Endothelial cell of umbilical vein (primary cell): ENCODE data around the gene NKIRAS1. TPM values are rescaled to one million over a fixed set of nuclear protein-coding genes. Genes with fewer than 3 reads are reported as not detected.

Experiments
- BruUV-seq: library from RNA; stranded (reverse); fragments of 400-500 nt; replicated peaks from 2 replicates; lab custom pipeline; 2021; lab: Mats Ljungman, UMichigan
- CTCF ChIA-PET: fragments of 300-600, 350-600 bp; sonication (Branson Sonifier 250); formaldehyde crosslinking; loops from one replicate; lab custom pipeline; 2021; ENCODE audit warnings: antibody characterized with exemption, inconsistent platforms; lab: Charles Lee
- POLR2A ChIA-PET: fragments of 300-600, 350-600 bp; sonication (Branson Sonifier 250); formaldehyde crosslinking; loops from one replicate; lab custom pipeline; 2021; ENCODE audit warnings: antibody characterized with exemption, inconsistent platforms; lab: Charles Lee
- DNase-seq: peaks from one replicate; pipeline ENCODE4 v3.0.0-alpha.2; 2011; ENCODE audit warnings: low read depth, low spot score
- FAIRE-seq: peaks from 2 replicates; lab custom pipeline; 2011; peaks lifted over from hg19 to GRCh38; lab: Jason Lieb, UNC
- H2AFZ ChIP-seq: 2 replicates; pipeline ENCODE4 v1.6.0; 2012; ENCODE audit warnings: low read depth, low read length, control low read depth, inconsistent platforms
- H3K27ac ChIP-seq: 2 replicates; pipeline ENCODE4 v1.5.1; 2011; ENCODE audit warnings: low read depth, mild to moderate bottlenecking, control low read depth, low read length, moderate library complexity; ENCODE audit not compliant: insufficient read depth
- H3K27me3 ChIP-seq, 2 experiments: 2 replicates each; pipeline versions ENCODE4 v1.6.0 to v1.6.1; 2011; ENCODE audit warnings: low read length in 2 of 2, mixed read lengths in 1 of 2; ENCODE audit not compliant: control insufficient read depth in 2 of 2, insufficient read depth in 2 of 2
- H3K36me3 ChIP-seq, 2 experiments: 2 replicates in 1 of 2; 3 replicates in 1 of 2; pipeline ENCODE4 v1.5.1; 2011; ENCODE audit warnings: low read length in 2 of 2, mild to moderate bottlenecking in 1 of 2, moderate library complexity in 1 of 2; ENCODE audit not compliant: control insufficient read depth in 2 of 2, insufficient read depth in 2 of 2; ENCODE audit errors: extremely low read depth in 1 of 2
- H3K4me1 ChIP-seq: 3 replicates; pipeline ENCODE4 v1.5.1; 2011; ENCODE audit warnings: mild to moderate bottlenecking, low read length; ENCODE audit not compliant: control insufficient read depth, insufficient read depth; ENCODE audit errors: extremely low read depth
- H3K4me2 ChIP-seq: 2 replicates; pipeline ENCODE4 v1.6.1; 2011; ENCODE audit warnings: low read length, control low read depth, mixed read lengths; ENCODE audit not compliant: insufficient read depth
- H3K4me3 ChIP-seq, 3 experiments: fragments of 200-600 bp in 1 of 3; sonication (generic), shearing (Covaris generic) in 1 of 3; replicated peaks in 1 of 3; 2 replicates each; pipeline ENCODE4 v1.5.1; 2011 to 2016; ENCODE audit warnings: control low read depth in 3 of 3, low read length in 3 of 3, mild to moderate bottlenecking in 2 of 3, inconsistent platforms in 1 of 3, low read depth in 1 of 3, moderate library complexity in 1 of 3; ENCODE audit not compliant: insufficient read depth in 1 of 3
- H3K79me2 ChIP-seq: 2 replicates; pipeline ENCODE4 v1.6.0; 2012; ENCODE audit warnings: low read length, inconsistent platforms; ENCODE audit not compliant: control insufficient read depth, insufficient read depth
- H3K9ac ChIP-seq: replicated peaks from 2 replicates; pipeline ENCODE3; 2011; ENCODE audit warnings: low read length, control low read depth; ENCODE audit not compliant: insufficient read depth; ENCODE audit errors: extremely low read depth
- H3K9me1 ChIP-seq: replicated peaks from 3 replicates; pipeline ENCODE4 v1.6.0; 2011; ENCODE audit warnings: mild to moderate bottlenecking, low read length; ENCODE audit not compliant: control insufficient read depth, insufficient read depth; ENCODE audit errors: extremely low read depth
- H3K9me3 ChIP-seq: replicated peaks from 2 replicates; pipeline ENCODE4 v1.5.1; 2012; ENCODE audit warnings: low read length, inconsistent platforms; ENCODE audit not compliant: control insufficient read depth, insufficient read depth
- H4K20me1 ChIP-seq: replicated peaks from 2 replicates; pipeline ENCODE3; 2011; ENCODE audit warnings: mild to moderate bottlenecking, low read length; ENCODE audit not compliant: control insufficient read depth, insufficient read depth; ENCODE audit errors: extremely low read depth
- EZH2 ChIP-seq: IDR thresholded peaks from 2 replicates; pipeline ENCODE4 v1.6.1; 2012; ENCODE audit warnings: borderline replicate concordance, low read depth, mild to moderate bottlenecking, moderate library complexity, low read length, inconsistent platforms; ENCODE audit not compliant: severe bottlenecking
- FOS ChIP-seq: IDR thresholded peaks from 2 replicates; pipeline ENCODE4 v1.6.1; 2011; ENCODE audit warnings: mild to moderate bottlenecking, low read length, moderate library complexity, borderline replicate concordance; ENCODE audit not compliant: insufficient read depth
- GATA2 ChIP-seq: IDR thresholded peaks from 2 replicates; pipeline ENCODE4 v1.7.0; 2011; ENCODE audit warnings: low read depth, mild to moderate bottlenecking, moderate library complexity, mixed read lengths, low read length; ENCODE audit not compliant: insufficient read length, insufficient read depth
- JUN ChIP-seq: IDR thresholded peaks from 2 replicates; pipeline ENCODE4 v1.6.1; 2011; ENCODE audit warnings: borderline replicate concordance, low read depth; ENCODE audit not compliant: insufficient read length, insufficient read depth
- MYC ChIP-seq: IDR thresholded peaks from one replicate; pipeline ENCODE4 v1.6.1; 2011; ENCODE audit warnings: mild to moderate bottlenecking, low read depth, low read length
- POLR2A ChIP-seq: IDR thresholded peaks from 2 replicates; pipeline ENCODE4 v1.6.1; 2012; ENCODE audit warnings: low read depth, mild to moderate bottlenecking, control low read depth, low read length
- POLR2AphosphoS5 ChIP-seq: IDR thresholded peaks from 2 replicates; pipeline ENCODE4 v1.6.1; 2012; ENCODE audit warnings: low read depth, mild to moderate bottlenecking, control low read depth, low read length, moderate library complexity; ENCODE audit not compliant: insufficient read depth
- dilution Hi-C: fragments of 300-500 bp; cut with MboI; formaldehyde crosslinking; loops from one replicate; pipeline ENCODE4 v1.15.0; 2019; ENCODE audit warnings: low sequenced_read_pairs; ENCODE audit not compliant: extremely low pct_ligation_motif_present
- intact Hi-C: fragments of 100-400 bp; cut with micrococcal nuclease; formaldehyde crosslinking; loops from one replicate; pipeline ENCODE4 v1.10.0; 2022
- polyA plus RNA-seq, 4 experiments: library from polyadenylated mRNA; depleted of rRNA in 3 of 4; stranded (reverse) in 3 of 4; unstranded in 1 of 4; fragments of >200 nt; gene quantifications; 2 replicates each; pipeline versions ENCODE4 v1.2.1 to v1.2.3, GENCODE V29; 2011 to 2012; ENCODE audit warnings: missing spikeins in 1 of 4
- total RNA-seq: library from RNA; stranded (reverse); gene quantifications from 2 replicates; pipeline ENCODE4 v1.2.3, GENCODE V29; 2021
- TF ChIP-seq, protein P1 (sequence below): IDR thresholded peaks from 2 replicates; pipeline ENCODE4 v1.6.1; 2011; ENCODE audit not compliant: insufficient read depth, insufficient read length
- TF ChIP-seq, protein P2 (sequence below), 2 donors: IDR thresholded peaks; 1 replicate in 1 of 2; 2 replicates in 1 of 2; pipeline ENCODE4 v1.5.1; 2011; ENCODE audit warnings: low read length in 2 of 2, mild to moderate bottlenecking in 2 of 2, moderate library complexity in 2 of 2, control low read depth in 1 of 2, inconsistent platforms in 1 of 2, low read depth in 1 of 2; ENCODE audit not compliant: insufficient read depth in 1 of 2; ENCODE audit errors: extremely low read depth in 1 of 2

NKIRAS1 gene
- total and polyA plus RNA-seq, 2 donors (not counting 3 experiments of a cell fraction or from before 2014, with no cell fraction given): 2.2 to 2.9 TPM

GRCh38 chr3:23941440-23941839, 24.6 kb upstream of the NKIRAS1 start:
- CTCF ChIA-PET: interaction anchor here (2.3 kb wide), 1 partner anchor 18 kb away, joined by 5 read pairs; no protein-coding TSS in a partner anchor
- Histone ChIP-seq H3K4me3 (no peak overlapping the region), H3K9me3 (no peaks in the 10 kb centered on the region), H3K9ac (no peak overlapping the region), H3K27me3 (peaks cover 3 to 10% of the 10 kb centered on the region in 2 experiments), H3K9me1 (no peaks in the 10 kb centered on the region), H3K4me1 (peaks cover 1% of the 10 kb centered on the region), H2AFZ (no peak overlapping the region), H3K4me2 (no peak overlapping the region), H3K27ac (no peak overlapping the region), H3K36me3 (no peaks in the 10 kb centered on the region), H3K79me2 (no peaks in the 10 kb centered on the region), H4K20me1 (no peaks in the 10 kb centered on the region)
- intact Hi-C loops (no loop called here), dilution Hi-C loops (no loop called here)
- POLR2A ChIA-PET: no interaction called here
- BruUV-seq: no TSS peak
- DNase-seq: no peak
- TF ChIP-seq POLR2AphosphoS5 (no peak), FOS (no peak), POLR2A (no peak), MYC (no peak), JUN (no peak), GATA2 (no peak), EZH2 (no peak)
- TF ChIP-seq, protein P1, sequence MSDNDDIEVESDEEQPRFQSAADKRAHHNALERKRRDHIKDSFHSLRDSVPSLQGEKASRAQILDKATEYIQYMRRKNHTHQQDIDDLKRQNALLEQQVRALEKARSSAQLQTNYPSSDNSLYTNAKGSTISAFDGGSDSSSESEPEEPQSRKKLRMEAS: no peak
- TF ChIP-seq, protein P2, sequence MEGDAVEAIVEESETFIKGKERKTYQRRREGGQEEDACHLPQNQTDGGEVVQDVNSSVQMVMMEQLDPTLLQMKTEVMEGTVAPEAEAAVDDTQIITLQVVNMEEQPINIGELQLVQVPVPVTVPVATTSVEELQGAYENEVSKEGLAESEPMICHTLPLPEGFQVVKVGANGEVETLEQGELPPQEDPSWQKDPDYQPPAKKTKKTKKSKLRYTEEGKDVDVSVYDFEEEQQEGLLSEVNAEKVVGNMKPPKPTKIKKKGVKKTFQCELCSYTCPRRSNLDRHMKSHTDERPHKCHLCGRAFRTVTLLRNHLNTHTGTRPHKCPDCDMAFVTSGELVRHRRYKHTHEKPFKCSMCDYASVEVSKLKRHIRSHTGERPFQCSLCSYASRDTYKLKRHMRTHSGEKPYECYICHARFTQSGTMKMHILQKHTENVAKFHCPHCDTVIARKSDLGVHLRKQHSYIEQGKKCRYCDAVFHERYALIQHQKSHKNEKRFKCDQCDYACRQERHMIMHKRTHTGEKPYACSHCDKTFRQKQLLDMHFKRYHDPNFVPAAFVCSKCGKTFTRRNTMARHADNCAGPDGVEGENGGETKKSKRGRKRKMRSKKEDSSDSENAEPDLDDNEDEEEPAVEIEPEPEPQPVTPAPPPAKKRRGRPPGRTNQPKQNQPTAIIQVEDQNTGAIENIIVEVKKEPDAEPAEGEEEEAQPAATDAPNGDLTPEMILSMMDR (IDR thresholded peaks at IDR 0.05; ENCODE audit: extremely low read depth in 1 of 2, insufficient read depth in 1 of 2, low read depth in 1 of 2, low read length in 2 of 2): no peak
- no peak for FAIRE-seq
